Parathyroid adenoma (tissue), 2 donors: Measurements from ENCODE around the gene DEFB114.

ENCODE experiments used
- H2AFZ ChIP-seq: fragments of 300-600 bp; sonication (generic); one replicate; pipeline ENCODE4 v1.7.0; 2017; ENCODE audit warnings: antibody characterized with exemption, mild to moderate bottlenecking
- H3K27ac ChIP-seq: fragments of 300-600 bp; sonication (generic); one replicate; pipeline ENCODE4 v1.7.0; 2017
- H3K27me3 ChIP-seq: fragments of 300-600 bp; sonication (generic); one replicate; pipeline ENCODE4 v1.7.0; 2017; ENCODE audit warnings: low read length; ENCODE audit not compliant: control insufficient read depth, insufficient read depth
- H3K36me3 ChIP-seq: fragments of 300-600 bp; sonication (generic); one replicate; pipeline ENCODE4 v1.7.0; 2017; ENCODE audit warnings: low read length; ENCODE audit not compliant: control insufficient read depth, insufficient read depth
- H3K4me1 ChIP-seq: fragments of 300-600 bp; sonication (generic); one replicate; pipeline ENCODE4 v1.7.0; 2017; ENCODE audit warnings: control low read depth
- H3K4me2 ChIP-seq: fragments of 300-600 bp; sonication (generic); one replicate; pipeline ENCODE4 v1.7.0; 2017; ENCODE audit warnings: low read length
- H3K4me3 ChIP-seq: fragments of 300-600 bp; sonication (generic); one replicate; pipeline ENCODE4 v1.7.0; 2017; ENCODE audit warnings: low read depth, low read length
- H3K79me2 ChIP-seq: fragments of 300-600 bp; sonication (generic); one replicate; pipeline ENCODE4 v1.7.0; 2017; ENCODE audit warnings: control low read depth
- H3K9ac ChIP-seq: fragments of 300-600 bp; sonication (generic); one replicate; pipeline ENCODE4 v1.7.0; 2017; ENCODE audit warnings: mild to moderate bottlenecking
- H3K9me3 ChIP-seq: fragments of 300-600 bp; sonication (generic); one replicate; pipeline ENCODE4 v1.7.0; 2017; ENCODE audit warnings: low read length; ENCODE audit not compliant: control insufficient read depth
- CTCF ChIP-seq: fragments of 300-600 bp; sonication (generic); IDR thresholded peaks from one replicate; pipeline ENCODE4 v1.7.0; 2017; ENCODE audit warnings: antibody characterized with exemption, mild to moderate bottlenecking
- donor health status: primary hyperparathyroidism.

The DEFB114 gene

GRCh38 chr6:49918787-49919186 is 45.2 kb downstream of the DEFB114 start:
- no peaks in the 10 kb centered on the region for H3K36me3 ChIP-seq
- H3K79me2 ChIP-seq = no peaks in the 10 kb centered on the region
- no peaks in the 10 kb centered on the region for H3K4me1 ChIP-seq
- no peak overlapping the region for H3K4me3 ChIP-seq
- H3K27me3 ChIP-seq = no peaks in the 10 kb centered on the region
- no peaks in the 10 kb centered on the region for H3K9me3 ChIP-seq
- H3K27ac ChIP-seq = no peak overlapping the region
- no peak overlapping the region for H2AFZ ChIP-seq
- H3K9ac ChIP-seq = no peak overlapping the region
- no peak overlapping the region for H3K4me2 ChIP-seq
- TF ChIP-seq CTCF = no peak

GRCh38 chr6:49915035-49915434 is 48.9 kb downstream of the DEFB114 start:
- Histone ChIP-seq H3K9me3 (no peaks in the 10 kb centered on the region), H3K27ac (no peak overlapping the region)
- TF ChIP-seq CTCF = no peak

GRCh38 chr6:49913636-49914375 is 50.2 kb downstream of the DEFB114 start:
- Histone ChIP-seq H3K27ac (no peak overlapping the region), H3K36me3 (no peaks in the 10 kb centered on the region), H3K79me2 (no peaks in the 10 kb centered on the region), H3K4me1 (no peaks in the 10 kb centered on the region), H3K4me2 (no peak overlapping the region), H3K9me3 (no peaks in the 10 kb centered on the region), H3K9ac (no peak overlapping the region), H3K27me3 (no peaks in the 10 kb centered on the region), H2AFZ (no peak overlapping the region), H3K4me3 (no peak overlapping the region)
- no peak for TF ChIP-seq CTCF

More at GRCh38 chr6:49915035-49915434, 48.9 kb downstream of the DEFB114 start:
- Histone ChIP-seq H3K4me3 (no peak overlapping the region), H3K79me2 (no peaks in the 10 kb centered on the region), H3K9ac (no peak overlapping the region), H3K27me3 (no peaks in the 10 kb centered on the region), H3K36me3 (no peaks in the 10 kb centered on the region), H3K4me2 (no peak overlapping the region), H3K4me1 (no peaks in the 10 kb centered on the region), H2AFZ (no peak overlapping the region)

GRCh38 chr6:49912196-49912595 is 51.8 kb downstream of the DEFB114 start:
- Histone ChIP-seq H3K27ac (no peak overlapping the region), H3K9ac (no peak overlapping the region), H2AFZ (no peak overlapping the region), H3K27me3 (no peaks in the 10 kb centered on the region), H3K4me3 (no peak overlapping the region), H3K36me3 (no peaks in the 10 kb centered on the region), H3K4me1 (no peaks in the 10 kb centered on the region), H3K79me2 (no peaks in the 10 kb centered on the region), H3K9me3 (no peaks in the 10 kb centered on the region), H3K4me2 (no peak overlapping the region)
- no peak for TF ChIP-seq CTCF

GRCh38 chr6:49911252-49911651 is 52.7 kb downstream of the DEFB114 start:
- no peak overlapping the region for H3K4me2 ChIP-seq
- H3K9ac ChIP-seq = no peak overlapping the region
- no peak overlapping the region for H2AFZ ChIP-seq
- H3K36me3 ChIP-seq = no peaks in the 10 kb centered on the region
- H3K4me3 ChIP-seq = no peak overlapping the region
- no peaks in the 10 kb centered on the region for H3K9me3 ChIP-seq
- no peak overlapping the region for H3K27ac ChIP-seq
- TF ChIP-seq CTCF = no peak
- H3K4me1 ChIP-seq = no peaks in the 10 kb centered on the region
- no peaks in the 10 kb centered on the region for H3K79me2 ChIP-seq
- H3K27me3 ChIP-seq = no peaks in the 10 kb centered on the region
